Mucosa of stomach (tissue), 1 donor: ENCODE measurements around the gene CCNY.

Experiments used
- H3K27me3 ChIP-seq: one replicate; pipeline ENCODE4 v1.7.0; 2013; ENCODE audit warnings: mild to moderate bottlenecking, low read length; ENCODE audit not compliant: control insufficient read depth, insufficient read depth
- H3K36me3 ChIP-seq: one replicate; pipeline ENCODE4 v1.7.0; 2013; ENCODE audit warnings: low read length; ENCODE audit not compliant: control insufficient read depth, insufficient read depth
- H3K4me1 ChIP-seq: one replicate; pipeline ENCODE4 v1.7.0; 2013; ENCODE audit warnings: mild to moderate bottlenecking, low read length; ENCODE audit not compliant: control insufficient read depth, insufficient read depth
- H3K4me3 ChIP-seq: one replicate; pipeline ENCODE4 v1.7.0; 2013; ENCODE audit warnings: low read length
- H3K9ac ChIP-seq: one replicate; pipeline ENCODE4 v1.7.0; 2013; ENCODE audit warnings: mild to moderate bottlenecking, low read length, moderate library complexity
- H3K9me3 ChIP-seq: one replicate; pipeline ENCODE4 v1.7.0; 2013; ENCODE audit warnings: mild to moderate bottlenecking, low read length, moderate library complexity; ENCODE audit not compliant: control insufficient read depth
- donor health status: Pancreatic carcinoma.

CCNY gene

DNA sequence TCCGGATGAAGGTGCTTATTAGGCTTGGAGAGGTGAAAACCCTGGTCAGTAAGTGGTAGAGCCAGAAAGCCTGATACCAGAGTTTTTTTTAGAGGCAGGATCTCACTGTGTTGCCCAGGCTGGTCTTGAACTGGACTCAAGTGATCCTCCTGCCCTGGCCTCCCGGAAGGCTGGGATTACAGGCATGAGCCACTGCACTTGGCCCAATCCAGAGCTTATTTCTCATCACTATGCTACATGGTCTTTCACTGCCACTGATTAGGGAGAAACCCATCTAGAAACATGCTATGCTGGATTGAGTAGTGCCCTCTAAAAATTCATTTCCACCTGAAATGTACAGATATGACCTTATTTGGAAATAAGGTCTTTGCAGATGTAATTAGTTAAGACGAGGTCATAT is 240.4 kb downstream of the CCNY start:
- Histone ChIP-seq H3K9me3 (no peaks in the 10 kb centered on the region), H3K4me3 (no peak overlapping the region), H3K4me1 (no peaks in the 10 kb centered on the region), H3K27me3 (no peaks in the 10 kb centered on the region), H3K9ac (no peak overlapping the region), H3K36me3 (no peaks in the 10 kb centered on the region)

DNA sequence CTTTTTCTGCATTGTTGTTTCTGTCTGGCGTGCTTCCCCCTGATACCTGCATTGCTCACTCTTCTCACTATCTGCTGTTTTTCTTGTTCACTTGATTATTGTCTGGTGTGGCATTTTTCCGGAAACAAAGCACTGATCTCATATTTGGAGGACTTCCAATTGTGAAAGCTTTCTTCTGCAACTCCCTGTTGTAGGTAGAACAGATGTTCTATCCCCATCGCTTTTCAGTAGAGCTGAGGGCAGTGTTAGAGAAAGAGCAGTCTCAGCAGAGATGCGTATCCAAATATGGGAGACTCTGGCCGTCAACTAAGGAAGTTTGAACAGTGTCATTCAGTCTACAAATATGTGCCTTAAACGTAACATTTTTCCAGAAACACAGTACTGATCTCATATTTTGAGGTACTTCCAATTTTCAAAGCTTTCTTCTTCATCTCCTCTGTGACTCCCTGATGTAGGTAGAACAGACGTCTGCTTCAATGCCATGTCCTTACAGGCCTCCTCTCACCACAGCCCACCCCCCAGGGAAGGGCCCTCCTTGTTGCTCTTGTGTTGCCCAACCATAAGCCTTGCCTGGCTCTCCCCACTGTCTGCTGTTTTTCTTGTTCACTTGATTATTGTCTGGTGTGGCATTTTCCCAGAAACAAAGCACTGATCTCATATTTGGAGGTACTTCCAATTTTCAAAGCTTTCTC is 241.8 kb downstream of the CCNY start:
- H3K4me1 ChIP-seq: no peaks in the 10 kb centered on the region
- H3K36me3 ChIP-seq: no peaks in the 10 kb centered on the region
- H3K4me3 ChIP-seq: no peak overlapping the region
- no peak overlapping the region for H3K9ac ChIP-seq
- H3K27me3 ChIP-seq: no peaks in the 10 kb centered on the region
- H3K9me3 ChIP-seq: no peaks in the 10 kb centered on the region

GRCh38 chr10:35578618-35578956 is 242.3 kb downstream of the CCNY start:
- H3K9ac ChIP-seq: no peak overlapping the region
- no peaks in the 10 kb centered on the region for H3K9me3 ChIP-seq
- H3K36me3 ChIP-seq: no peaks in the 10 kb centered on the region
- no peaks in the 10 kb centered on the region for H3K27me3 ChIP-seq
- no peak overlapping the region for H3K4me3 ChIP-seq
- no peaks in the 10 kb centered on the region for H3K4me1 ChIP-seq

GRCh38 chr10:35579116-35579515 is 242.8 kb downstream of the CCNY start:
- Histone ChIP-seq H3K27me3 (no peaks in the 10 kb centered on the region), H3K4me3 (no peak overlapping the region), H3K36me3 (no peaks in the 10 kb centered on the region), H3K9ac (no peak overlapping the region), H3K4me1 (no peaks in the 10 kb centered on the region), H3K9me3 (no peaks in the 10 kb centered on the region)

DNA sequence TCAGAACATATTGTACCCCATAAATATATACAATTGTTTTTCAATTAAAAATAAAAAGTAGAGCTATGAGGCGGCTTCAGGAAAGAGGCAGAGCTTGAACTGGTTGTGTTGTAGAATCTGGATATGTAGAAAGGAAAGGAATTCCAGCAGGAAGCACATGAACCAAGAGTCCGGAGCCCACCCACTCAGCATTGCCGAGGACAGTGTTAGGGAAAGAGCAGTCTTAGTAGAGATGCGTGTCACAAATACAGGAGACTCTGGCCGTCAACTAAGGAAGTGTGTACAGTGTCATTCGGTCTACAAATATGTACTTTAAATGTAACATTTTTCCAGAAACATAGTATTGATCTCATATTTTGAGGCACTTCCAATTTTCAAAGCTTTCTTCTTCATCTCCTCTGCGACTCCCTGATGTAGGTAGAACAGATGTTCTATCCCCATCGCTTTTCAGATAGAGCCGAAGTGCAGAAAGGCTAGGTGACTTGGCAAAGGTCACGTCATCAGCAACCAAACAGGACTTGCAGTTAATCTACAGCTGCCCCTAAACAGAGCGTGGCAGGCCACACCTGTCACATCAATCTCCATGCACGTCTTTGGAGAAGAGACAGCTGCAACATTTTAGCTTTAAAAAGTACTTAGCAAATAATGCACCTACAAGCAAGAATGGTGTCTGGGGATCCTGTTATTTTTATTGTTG is 243.6 kb downstream of the CCNY start:
- H3K4me1 ChIP-seq: no peaks in the 10 kb centered on the region
- H3K9me3 ChIP-seq: no peaks in the 10 kb centered on the region
- no peaks in the 10 kb centered on the region for H3K27me3 ChIP-seq
- no peak overlapping the region for H3K4me3 ChIP-seq
- no peaks in the 10 kb centered on the region for H3K36me3 ChIP-seq
- H3K9ac ChIP-seq: no peak overlapping the region

GRCh38 chr10:35580423-35580770 is 244.1 kb downstream of the CCNY start:
- no peaks in the 10 kb centered on the region for H3K9me3 ChIP-seq
- no peaks in the 10 kb centered on the region for H3K4me1 ChIP-seq
- no peak overlapping the region for H3K4me3 ChIP-seq
- H3K36me3 ChIP-seq: no peaks in the 10 kb centered on the region
- H3K9ac ChIP-seq: no peak overlapping the region
- H3K27me3 ChIP-seq: no peaks in the 10 kb centered on the region

GRCh38 chr10:35581655-35582054 is 245.3 kb downstream of the CCNY start:
- Histone ChIP-seq H3K9me3 (no peaks in the 10 kb centered on the region), H3K9ac (no peak overlapping the region)

DNA sequence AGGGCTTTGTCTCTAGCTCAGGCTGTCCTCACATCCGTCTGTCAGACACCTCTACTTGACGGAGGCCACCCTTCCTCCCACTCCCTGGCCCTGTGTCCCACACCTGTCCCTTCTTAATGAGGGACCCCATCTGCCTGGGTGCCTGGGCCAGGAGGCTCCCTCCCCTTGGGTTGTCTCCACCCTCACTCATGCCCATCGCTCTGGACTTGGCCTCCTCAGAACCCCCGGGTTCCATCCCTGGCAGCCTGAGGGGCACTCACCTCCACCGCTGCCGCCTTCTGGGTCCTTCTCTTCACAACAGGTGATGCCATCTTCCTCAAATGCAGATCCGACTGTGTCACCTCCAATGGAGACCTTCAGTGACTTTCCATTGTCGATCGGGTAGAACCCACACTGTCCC is 248.6 kb downstream of the CCNY start:
- Histone ChIP-seq H3K9me3 (no peaks in the 10 kb centered on the region), H3K9ac (no peak overlapping the region), H3K27me3 (no peaks in the 10 kb centered on the region), H3K36me3 (no peaks in the 10 kb centered on the region), H3K4me1 (peaks cover 3% of the 10 kb centered on the region), H3K4me3 (no peak overlapping the region)

More at GRCh38 chr10:35581655-35582054, 245.3 kb downstream of the CCNY start:
- no peaks in the 10 kb centered on the region for H3K36me3 ChIP-seq
- H3K4me3 ChIP-seq: no peak overlapping the region
- no peaks in the 10 kb centered on the region for H3K27me3 ChIP-seq
- peaks cover 3% of the 10 kb centered on the region for H3K4me1 ChIP-seq

DNA sequence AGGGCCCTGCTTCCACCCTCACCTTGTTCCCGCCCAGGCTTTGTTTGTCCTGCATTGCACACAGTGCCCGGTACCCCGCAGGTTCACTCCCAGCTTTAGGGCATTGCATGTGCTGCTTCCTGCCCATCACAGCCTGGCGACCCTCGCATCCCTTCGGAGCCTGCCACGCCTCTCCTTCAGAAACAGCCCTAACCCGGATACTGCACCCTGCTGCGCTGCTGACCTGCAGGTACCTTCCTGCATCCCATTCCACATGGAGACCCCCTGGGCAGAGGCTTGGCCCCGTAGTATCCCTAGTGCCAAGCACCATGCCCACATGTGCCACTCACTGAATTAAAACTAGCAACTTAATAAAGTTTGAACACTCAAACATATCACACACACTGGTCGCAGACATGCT is 249.0 kb downstream of the CCNY start:
- Histone ChIP-seq H3K27me3 (no peaks in the 10 kb centered on the region), H3K4me3 (no peak overlapping the region), H3K36me3 (no peaks in the 10 kb centered on the region), H3K4me1 (peaks cover 3% of the 10 kb centered on the region), H3K9ac (no peak overlapping the region), H3K9me3 (no peaks in the 10 kb centered on the region)

- peaks cover 3% of the 10 kb centered on the region for H3K4me1 ChIP-seq
These were observed 249.7 kb downstream of the CCNY start for GRCh38 chr10:35585903-35586535.

DNA sequence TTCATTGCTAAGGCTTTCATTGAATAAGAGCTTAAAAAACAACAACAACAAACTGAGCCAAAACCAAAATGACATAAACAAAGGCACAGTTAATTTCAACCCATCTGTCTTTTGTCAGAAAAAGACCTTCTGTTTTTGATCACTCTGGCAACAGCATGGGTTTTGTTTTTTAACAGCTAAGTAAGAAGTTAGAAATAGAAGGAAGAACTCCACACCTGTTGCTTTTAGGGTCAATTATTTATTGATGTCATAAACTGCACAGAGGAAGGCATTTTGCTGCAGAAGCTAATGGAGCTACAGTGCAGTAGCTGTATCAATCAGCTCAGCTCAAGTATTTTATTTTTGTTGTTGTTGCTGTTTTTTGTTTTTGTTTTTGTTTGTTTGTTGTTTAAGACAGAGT is 252.5 kb downstream of the CCNY start:
- Histone ChIP-seq H3K9me3 (no peaks in the 10 kb centered on the region), H3K9ac (no peak overlapping the region), H3K27me3 (no peaks in the 10 kb centered on the region), H3K4me3 (no peak overlapping the region), H3K36me3 (no peaks in the 10 kb centered on the region), H3K4me1 (peaks cover 3% of the 10 kb centered on the region)

More at GRCh38 chr10:35585903-35586535, 249.7 kb downstream of the CCNY start:
- H3K27me3 ChIP-seq: no peaks in the 10 kb centered on the region
- H3K9me3 ChIP-seq: no peaks in the 10 kb centered on the region
- no peaks in the 10 kb centered on the region for H3K36me3 ChIP-seq
- no peak overlapping the region for H3K9ac ChIP-seq
- H3K4me3 ChIP-seq: no peak overlapping the region

DNA sequence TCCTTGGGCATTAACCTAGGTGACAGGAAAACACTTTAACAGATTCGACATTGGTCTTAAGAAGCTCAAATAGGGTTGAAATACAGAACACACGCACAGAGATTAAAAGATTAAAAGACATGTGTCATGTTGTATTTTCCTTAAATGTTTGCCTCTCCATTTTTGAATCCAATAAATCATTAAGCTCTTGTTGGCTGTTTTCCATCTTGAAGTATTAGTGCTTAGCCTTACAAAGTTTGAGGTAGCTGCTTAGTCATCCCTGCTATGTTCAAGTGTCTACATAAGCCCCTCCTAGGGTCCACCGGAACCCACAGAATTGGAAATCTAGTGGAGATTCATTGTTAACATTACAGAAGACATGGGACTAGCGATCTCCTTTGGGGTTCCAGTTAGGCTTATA is 256.1 kb downstream of the CCNY start:
- H3K4me3 ChIP-seq: no peak overlapping the region
- no peaks in the 10 kb centered on the region for H3K36me3 ChIP-seq
- no peaks in the 10 kb centered on the region for H3K9me3 ChIP-seq
- no peak overlapping the region for H3K9ac ChIP-seq
- H3K27me3 ChIP-seq: no peaks in the 10 kb centered on the region
- H3K4me1 ChIP-seq: no peaks in the 10 kb centered on the region
